Psoas muscle (tissue), 8 donors: ENCODE results near the gene KAT2A. TPM values are rescaled to one million over a fixed set of nuclear protein-coding genes. Genes with fewer than 3 reads are reported as not detected.

Experiments
- ATAC-seq, 4 donors: fragments of 200-7000 bp; cut with Tn5 transposase; one replicate each; pipeline ENCODE4 v1.9.1; 2020; ENCODE audit warnings: moderate library complexity in 3 of 4, mild to moderate bottlenecking in 2 of 4
- DNase-seq, 2 donors: peaks; one replicate each; pipeline ENCODE4 v3.0.0-alpha.2; 2020
- H3K27ac ChIP-seq: fragments of 200-600 bp; one replicate; pipeline ENCODE4 v1.8.0; 2022
- H3K27me3 ChIP-seq, 3 donors: fragments of 200-600 bp in 1 of 3; one replicate each; pipeline versions ENCODE4 v1.6.1 to v1.8.0; 2013 to 2022; ENCODE audit warnings: low read length in 2 of 3, mild to moderate bottlenecking in 2 of 3, moderate library complexity in 1 of 3; ENCODE audit not compliant: insufficient read depth in 3 of 3
- H3K36me3 ChIP-seq, 2 donors: fragments of 200-600 bp in 1 of 2; one replicate each; pipeline versions ENCODE4 v1.6.1 to v1.8.0; 2013 to 2022; ENCODE audit warnings: low read depth in 1 of 2, mild to moderate bottlenecking in 1 of 2, moderate library complexity in 1 of 2; ENCODE audit not compliant: insufficient read depth in 1 of 2
- H3K4me1 ChIP-seq: fragments of 200-600 bp; one replicate; pipeline ENCODE4 v1.8.0; 2022
- H3K4me3 ChIP-seq: fragments of 200-600 bp; one replicate; pipeline ENCODE4 v1.8.0; 2022; ENCODE audit warnings: mild to moderate bottlenecking
- H3K9me3 ChIP-seq: fragments of 200-600 bp; one replicate; pipeline ENCODE4 v1.8.0; 2022
- CTCF ChIP-seq: fragments of 200-600 bp; IDR thresholded peaks from one replicate; pipeline ENCODE4 v1.8.0; 2022; ENCODE audit warnings: antibody characterized with exemption
- WGBS, 3 donors: extraction: QIAGEN DNeasy Blood & Tissue Kit; methylation state at CpG; one replicate each; pipeline versions ENCODE4 v1.1.6 to v1.1.7; 2013; 5-methylcytosine and 5-hydroxymethylcytosine counted together
- intact Hi-C, 2 donors: fragments of 100-400 bp; cut with DNase I; formaldehyde crosslinking; loops; one replicate each; pipeline versions ENCODE4 v1.11.0 to v1.14.2; 2022
- polyA plus RNA-seq, 3 donors: library from polyadenylated mRNA; stranded (reverse); fragments of 200-250 nt; gene quantifications; one replicate each; pipeline ENCODE4 v1.2.3, GENCODE V29; 2013
- total RNA-seq, 4 donors: library from RNA; stranded (reverse); fragmentation: NEBNext Ultra II Directional in 2 of 4; extraction: Animal tissue kit (Norgen Biotek cat#: 25700) in 2 of 4; gene quantifications; one replicate each; pipeline versions ENCODE4 v1.2.1 to v1.2.4, GENCODE V29; 2021 to 2023
- donor health status: healthy with polysubstance abuse.
- donor health status: DM: no; HTN: no; CAD: no; lungs with moderate emphysema.
- donor health status: Bipolar disorder and iron deficiency.
- donor health status: healthy.
- donor health status: DM: yes; HTN: yes; CAD: no.
- donor health status: DM: no; HTN: no; CAD: no.
- donor health status: DM: no; HTN: no; CAD: no.
- donor health status: DM: yes; HTN: yes; CAD: no.

The KAT2A gene
- total and polyA plus RNA-seq, 7 donors: 12.3 to 35.3 (median 20.9) TPM

GRCh38 chr17:42113293-42114069, 7.7 kb downstream of the KAT2A start:
- no peaks in the 10 kb centered on the region for H3K27me3 ChIP-seq
- no peak for DNase-seq
- intact Hi-C loops: loop anchor here (2.0 to 10.0 kb wide), 2 partner anchors 89 to 291 kb away; no protein-coding TSS in a partner anchor
- H3K4me3 ChIP-seq: no peak overlapping the region
- TF ChIP-seq CTCF: no peak
- H3K27ac ChIP-seq: peak overlapping the region; percentile 85
- H3K4me1 ChIP-seq: peaks cover 21% of the 10 kb centered on the region
- ATAC-seq: no peak
- 79 to 86% (median 85%) methylated on average over 27 to 28 of the region's 28 CpGs for WGBS, 3 donors
- peaks cover 0 to 53% of the 10 kb centered on the region in 2 donors for H3K36me3 ChIP-seq
- no peaks in the 10 kb centered on the region for H3K9me3 ChIP-seq

- TF ChIP-seq CTCF: no peak
- peaks cover 0 to 46% of the 10 kb centered on the region in 2 donors for H3K36me3 ChIP-seq
- peak within 1 kb of the TSS; percentile 73 for H3K4me3 ChIP-seq
- ATAC-seq: peak; percentile 53 to 85 (median 73)
- no peaks in the 10 kb centered on the region for H3K27me3 ChIP-seq
- peak; percentile 63 to 81 for DNase-seq
- peaks cover 21% of the 10 kb centered on the region for H3K4me1 ChIP-seq
- peak within 1 kb of the TSS; percentile 85 for H3K27ac ChIP-seq
- intact Hi-C loops: loop anchor here in 1 of 2 donors (10.0 kb wide), 1 partner anchor 292 kb away; no protein-coding TSS in a partner anchor
- H3K9me3 ChIP-seq: no peaks in the 10 kb centered on the region
- WGBS, 3 donors: 0 to 7% (median 0%) methylated on average over 10 of the region's 10 CpGs
Observed at GRCh38 chr17:42112552-42113176, 8.5 kb downstream of the KAT2A start, which contains the start of gene DHX58. Gene DHX58, minus strand, starts transcription at chr17:42112714. Its CDS starts 822 bp downstream, at chr17:42111892.

- Histone ChIP-seq H3K4me3 (peak overlapping the region; percentile 73), H3K36me3 (peaks cover 0 to 40% of the 10 kb centered on the region in 2 donors), H3K27ac (peak overlapping the region; percentile 85), H3K27me3 (no peaks in the 10 kb centered on the region), H3K9me3 (no peaks in the 10 kb centered on the region), H3K4me1 (peaks cover 21% of the 10 kb centered on the region)
- intact Hi-C loops: loop anchor here in 1 of 2 donors (10.0 kb wide), 1 partner anchor 293 kb away; no protein-coding TSS in a partner anchor
- ATAC-seq (peak; percentile 33 to 68 (median 36)), DNase-seq (peak in 1 of 2 donors; percentile 76)
- WGBS, 3 donors: 7 to 11% (median 10%) methylated on average over 12 of the region's 12 CpGs
- TF ChIP-seq CTCF: no peak
Observed at GRCh38 chr17:42111871-42112551, 9.2 kb downstream of the KAT2A start.

GRCh38 chr17:42111265-42111636, 9.9 kb downstream of the KAT2A start:
- Histone ChIP-seq H3K9me3 (no peaks in the 10 kb centered on the region), H3K27me3 (no peaks in the 10 kb centered on the region), H3K27ac (peak overlapping the region; percentile 85), H3K4me3 (peak overlapping the region; percentile 73), H3K36me3 (peaks cover 0 to 35% of the 10 kb centered on the region in 2 donors), H3K4me1 (peaks cover 21% of the 10 kb centered on the region)
- no peak for DNase-seq
- 64 to 81% (median 68%) methylated on average over 11 of the region's 11 CpGs for WGBS, 3 donors
- ATAC-seq: no peak
- intact Hi-C loops: loop anchor here in 1 of 2 donors (10.0 kb wide), 1 partner anchor 294 kb away; no protein-coding TSS in a partner anchor
- no peak for TF ChIP-seq CTCF
